HG02981 (cell line): ENCODE measurements around the gene ERICH4.
"Not testable (repeated sequence)": the region's sequence is repeated elsewhere in the genome, so short reads cannot be mapped to it uniquely, and the experiment has no call there.

Experiments
- ATAC-seq: cut with Tn5 transposase; IDR thresholded peaks from one replicate; pipeline ENCODE4 v1.9.1; 2021; ENCODE audit warnings: mild to moderate bottlenecking, moderate library complexity; ENCODE audit not compliant: unreplicated experiment

Gene ERICH4

DNA sequence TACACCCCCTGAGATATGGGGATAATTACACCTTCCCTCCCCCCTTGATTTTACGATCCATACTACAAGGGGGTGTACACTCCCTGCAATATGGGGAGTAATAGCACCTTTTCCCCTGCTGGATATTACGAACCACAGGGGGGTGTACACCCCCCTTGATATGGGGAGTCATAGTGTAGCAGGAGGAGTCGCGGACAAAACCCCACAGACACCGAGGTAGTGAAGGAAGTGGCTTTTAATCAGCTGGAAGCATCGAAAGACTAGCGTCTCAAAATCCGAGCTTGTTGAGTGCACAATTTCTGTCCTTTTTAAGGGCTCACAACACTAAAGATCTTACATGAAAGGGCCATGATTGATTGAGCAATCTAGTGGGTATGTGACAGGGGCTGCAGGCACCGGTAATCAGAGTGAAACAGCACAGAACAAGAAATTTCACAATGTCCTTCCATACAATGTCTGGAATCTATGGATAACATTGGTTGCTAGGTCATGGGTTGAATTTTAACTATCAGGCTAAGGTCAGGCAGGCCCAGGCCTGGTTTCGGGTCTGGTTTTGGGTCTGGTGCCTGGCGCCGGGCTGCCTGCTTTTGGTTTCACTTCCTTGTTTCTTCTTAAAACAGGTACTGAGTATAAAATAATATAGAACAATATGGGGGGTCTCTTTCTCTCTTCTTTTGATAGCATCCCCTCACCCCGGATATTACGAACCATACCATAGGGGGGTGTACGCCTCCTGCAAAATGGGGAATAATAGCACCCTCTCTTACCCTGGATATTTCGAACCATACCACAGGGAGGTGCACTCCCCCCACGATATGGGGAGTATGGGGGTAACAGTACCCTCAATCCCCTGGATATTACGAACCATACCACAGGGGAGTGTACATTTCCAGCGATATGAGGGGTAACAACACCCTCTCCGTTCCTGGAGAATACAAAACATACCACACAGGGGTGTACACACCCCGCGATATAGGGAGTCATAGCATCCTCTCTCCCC, 20.6 kb downstream of the ERICH4 start:
- not testable (repeated sequence) for ATAC-seq

DNA sequence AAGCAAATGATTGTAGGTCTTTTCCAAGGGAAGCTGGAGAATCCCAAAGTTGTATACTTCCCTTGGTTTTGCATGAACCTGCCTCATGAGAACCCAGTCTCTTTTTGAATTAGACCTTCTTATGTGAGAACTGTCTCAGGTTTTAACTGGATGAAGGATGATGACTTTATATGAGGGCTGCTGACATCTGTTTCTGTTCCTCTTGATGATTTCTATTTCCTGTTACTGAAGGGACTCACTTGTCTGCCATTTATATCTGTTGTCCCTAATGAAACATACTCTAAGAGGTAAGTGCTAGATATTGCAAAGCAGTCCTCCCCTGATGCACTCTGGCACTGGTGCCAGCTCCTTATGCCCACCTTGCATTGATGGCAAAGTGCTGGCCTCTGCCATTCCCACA, 33.6 kb downstream of the ERICH4 start:
- no peak for ATAC-seq

DNA sequence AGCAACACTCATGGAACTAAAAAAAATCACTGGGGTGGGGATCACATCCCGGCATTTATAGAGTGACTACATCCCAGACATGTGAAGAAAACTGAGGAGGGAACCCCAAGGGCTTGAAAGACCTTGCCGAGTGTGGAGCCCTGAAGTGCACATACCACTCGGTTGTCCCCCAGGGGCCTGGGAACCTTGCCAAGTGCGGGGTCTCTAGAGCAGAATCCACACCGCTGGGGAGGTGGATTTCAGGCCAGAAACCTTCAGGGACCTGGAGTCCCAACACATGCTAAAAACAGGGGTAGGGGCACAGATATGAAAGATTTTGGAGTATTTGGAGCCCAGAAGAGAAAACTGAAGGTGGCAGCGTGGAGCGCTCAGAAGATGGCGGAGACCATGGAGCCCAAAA, 35.2 kb downstream of the ERICH4 start:
- no peak for ATAC-seq

DNA sequence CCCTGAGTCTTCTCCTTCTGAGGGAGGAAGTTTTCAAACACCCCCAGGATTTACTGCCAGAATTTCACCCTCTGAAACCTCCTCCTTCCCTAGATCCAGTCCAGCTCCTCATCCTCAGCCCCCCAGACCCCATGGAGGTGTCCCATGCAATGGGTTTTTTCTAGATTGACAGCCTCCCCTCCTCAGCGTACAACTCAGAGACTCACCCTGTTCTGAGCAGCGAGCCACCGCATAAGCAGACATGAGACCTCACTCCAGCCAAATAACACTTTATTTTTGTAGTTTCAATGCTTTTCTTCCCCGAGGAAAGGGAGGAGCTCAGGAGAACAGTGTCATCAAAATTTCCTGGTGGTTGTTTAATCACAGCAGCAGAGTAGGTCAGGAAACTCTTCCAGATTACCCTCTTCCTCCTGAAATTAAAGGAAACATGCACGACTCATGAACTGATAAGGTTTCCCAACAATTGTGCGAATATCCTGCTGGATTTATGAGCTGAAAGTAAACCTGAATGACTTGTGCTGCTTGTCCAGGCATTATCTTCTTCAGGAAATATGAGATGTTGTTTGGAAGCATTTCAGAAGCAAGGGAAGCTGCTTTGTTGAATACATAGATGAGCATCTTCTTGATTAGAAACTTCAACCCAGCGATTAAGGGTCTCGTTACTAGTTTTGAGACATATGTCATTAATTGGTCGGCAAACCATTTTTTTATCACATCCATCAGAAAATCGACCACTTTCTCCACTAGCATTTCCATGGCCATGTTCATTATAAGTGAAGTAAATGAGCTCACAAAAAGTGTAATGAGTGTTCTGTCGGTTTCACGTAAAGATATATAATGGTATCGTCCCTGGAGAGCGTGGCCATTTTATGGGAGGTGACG, 36.2 kb downstream of the ERICH4 start:
- ATAC-seq, result no peak

DNA sequence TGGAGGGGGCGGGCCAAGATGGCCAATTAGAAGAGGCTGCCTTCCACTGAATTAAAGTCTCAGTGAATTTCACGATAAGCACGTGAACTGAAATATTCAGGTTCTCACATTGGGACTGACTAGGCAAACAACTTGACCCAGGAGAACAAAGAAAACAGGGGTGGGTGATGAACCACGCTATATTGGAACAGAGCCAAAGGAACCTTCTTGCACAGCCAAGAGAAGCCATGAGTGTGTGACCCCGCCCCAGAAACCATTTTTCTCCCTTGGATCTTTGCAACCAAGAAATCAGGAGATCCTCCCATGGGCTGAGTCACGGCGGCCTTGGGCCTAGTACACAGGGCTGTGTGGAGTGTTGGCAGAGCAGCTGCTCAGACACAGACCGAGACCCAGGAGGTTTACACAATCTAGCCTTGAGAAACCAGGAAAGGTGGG, 36.8 kb downstream of the ERICH4 start:
- ATAC-seq, result no peak

DNA sequence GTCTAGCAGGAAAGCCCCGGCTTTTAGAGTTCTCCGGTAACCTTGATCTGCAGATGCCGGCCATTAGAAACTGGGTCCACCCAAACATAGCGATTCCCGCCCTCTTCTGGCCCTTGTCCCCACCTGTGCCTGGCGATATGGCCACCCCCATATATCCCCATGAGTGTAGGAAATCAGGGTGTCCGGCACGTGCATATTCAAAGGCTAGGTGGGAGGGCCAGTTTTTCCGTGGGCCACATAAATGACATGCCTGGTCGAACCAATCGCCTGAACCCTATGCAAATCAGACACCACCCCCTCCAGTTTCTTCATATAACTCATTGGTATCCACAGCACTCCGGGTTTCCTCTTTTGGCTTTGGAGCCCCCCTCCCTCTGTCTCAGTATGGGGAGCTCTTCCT, 37.4 kb downstream of the ERICH4 start:
- no peak for ATAC-seq

DNA sequence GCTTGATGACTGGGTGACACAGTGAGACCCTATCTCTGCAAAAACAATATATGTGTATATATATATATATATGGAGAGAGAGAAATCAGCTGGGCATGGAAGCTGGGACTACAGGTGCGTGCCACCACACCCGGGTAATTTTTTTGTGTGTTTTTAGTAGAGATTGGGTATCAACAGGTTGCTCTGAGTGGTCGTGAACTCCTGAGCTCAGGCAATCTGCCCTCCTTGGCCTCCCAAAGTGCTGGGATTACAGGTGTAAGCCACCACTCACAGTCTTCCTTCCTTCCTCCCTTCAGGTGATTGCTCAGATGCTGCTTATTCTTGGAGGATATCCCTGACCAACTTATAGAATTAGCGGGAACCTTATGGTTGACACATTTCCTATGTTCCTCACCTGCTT, 41.9 kb downstream of the ERICH4 start:
- no peak for ATAC-seq

DNA sequence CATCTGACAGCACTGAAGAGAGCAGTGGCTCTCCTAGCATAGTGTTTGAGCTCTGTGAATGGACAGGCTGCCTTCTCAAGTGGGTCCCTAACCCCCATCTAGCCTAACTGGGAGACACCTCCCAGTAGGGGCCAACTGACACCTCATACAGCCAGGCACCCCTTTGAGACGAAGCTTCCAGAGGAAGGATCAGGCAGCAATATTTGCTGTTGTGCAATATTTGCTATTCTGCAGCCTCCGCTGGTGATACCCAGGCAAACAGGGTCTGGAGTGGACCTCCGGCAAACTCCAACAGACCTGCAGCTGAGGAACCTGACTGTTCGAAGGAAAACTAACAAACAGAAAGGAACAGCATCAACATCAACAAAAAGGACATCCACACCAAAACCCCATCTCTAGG, 44.0 kb downstream of the ERICH4 start:
- not testable (repeated sequence) for ATAC-seq

DNA sequence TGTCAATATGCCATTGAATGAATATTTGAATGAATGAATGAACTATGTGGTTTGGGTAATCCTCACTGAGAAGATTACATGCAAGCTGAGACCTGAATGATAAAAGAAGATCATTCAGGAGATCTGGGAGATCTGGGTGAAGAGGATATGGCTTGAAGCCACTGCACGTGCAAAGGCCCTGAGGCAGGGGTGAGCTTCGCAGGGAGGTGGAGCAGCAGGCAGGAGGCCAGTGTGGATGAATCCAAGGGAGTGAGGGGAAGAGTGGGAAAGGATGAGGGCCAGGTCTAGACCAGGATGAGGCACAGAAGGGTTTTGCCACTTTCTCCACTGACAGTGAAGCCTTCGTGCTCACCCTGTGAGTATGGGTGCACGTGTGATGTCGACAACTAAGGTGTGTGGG, 49.9 kb downstream of the ERICH4 start:
- ATAC-seq, result no peak
